Activated CD8-positive, alpha-beta memory T cell treated with anti-CD3 and anti-CD28 coated beads, Interleukin-2, amount 50 U/mL, for 48 hours (primary cell): ENCODE results near the gene ODAD4.

Experiments
- DNase-seq: peaks from one replicate; pipeline ENCODE4 v3.0.0-alpha.2; 2020

Gene ODAD4

GRCh38 chr17:41942626-41943373, 12.4 kb downstream of the ODAD4 start:
- no peak for DNase-seq

GRCh38 chr17:41943492-41943891, 13.1 kb downstream of the ODAD4 start:
- no peak for DNase-seq

GRCh38 chr17:41944943-41945342, 14.5 kb downstream of the ODAD4 start:
- no peak for DNase-seq

- DNase-seq: no peak
These were observed 18.5 kb downstream of the ODAD4 start for GRCh38 chr17:41948762-41949460.

DNA sequence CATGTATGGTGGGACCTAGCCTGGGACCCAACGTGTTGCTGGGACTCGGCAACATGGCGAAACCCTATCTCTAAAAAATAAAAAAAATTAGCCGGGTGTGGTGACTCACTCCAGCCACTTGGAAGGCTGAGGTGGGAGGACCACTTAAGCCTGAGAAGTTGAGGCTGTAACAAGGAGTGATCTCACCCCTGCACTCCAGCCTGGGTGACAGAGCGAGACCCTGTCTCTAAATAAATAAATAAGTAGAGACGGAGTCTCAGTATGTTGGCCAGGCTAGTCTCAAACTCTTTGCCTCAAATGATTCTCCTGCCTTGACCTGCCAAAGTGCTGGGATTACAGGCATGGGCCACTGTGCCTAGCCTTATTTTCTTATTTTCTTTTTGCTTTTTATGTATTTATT, 26.1 kb downstream of the ODAD4 start:
- no peak for DNase-seq

GRCh38 chr17:41957031-41957868, 26.8 kb downstream of the ODAD4 start:
- DNase-seq: no peak

GRCh38 chr17:41957869-41958439, 27.5 kb downstream of the ODAD4 start:
- DNase-seq: no peak

GRCh38 chr17:41959030-41959335, 28.6 kb downstream of the ODAD4 start:
- DNase-seq: no peak

DNA sequence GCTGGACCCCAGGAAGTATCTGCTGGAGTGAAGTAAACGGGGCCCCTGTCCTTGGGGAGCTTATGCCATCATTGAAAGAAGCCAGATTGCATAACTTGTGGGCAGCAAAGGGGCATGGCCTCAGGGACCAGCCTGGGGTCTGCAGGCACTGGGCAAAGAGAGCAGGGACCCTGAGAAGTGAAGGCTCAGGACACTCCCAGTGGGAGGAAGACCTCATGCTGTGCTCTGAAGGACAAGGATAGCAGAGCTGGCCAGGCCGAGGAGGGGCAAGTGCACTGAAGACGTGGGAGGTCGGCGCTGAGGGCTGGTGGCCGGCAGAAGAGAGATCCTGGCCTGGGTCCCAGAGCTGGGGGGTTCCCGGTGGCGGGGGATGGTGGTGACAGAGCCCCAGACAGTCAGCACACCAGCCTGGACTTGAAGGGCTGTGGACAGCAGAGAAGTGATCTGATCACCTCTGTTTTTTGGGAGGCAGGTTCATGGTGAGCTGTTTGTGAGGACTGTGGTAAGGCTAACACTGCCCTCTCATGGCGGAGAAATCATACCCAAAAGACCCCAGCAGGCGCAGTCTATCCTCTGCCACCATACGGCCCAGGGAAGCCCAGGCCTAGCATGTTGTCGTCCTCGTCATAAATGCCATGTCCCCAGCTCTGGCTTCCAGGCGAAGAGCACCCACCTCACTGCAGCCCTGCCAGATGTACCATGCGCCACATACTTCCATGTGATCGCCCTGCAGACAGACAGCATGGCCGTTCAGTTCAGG, 29.1 kb downstream of the ODAD4 start:
- DNase-seq: no peak

DNA sequence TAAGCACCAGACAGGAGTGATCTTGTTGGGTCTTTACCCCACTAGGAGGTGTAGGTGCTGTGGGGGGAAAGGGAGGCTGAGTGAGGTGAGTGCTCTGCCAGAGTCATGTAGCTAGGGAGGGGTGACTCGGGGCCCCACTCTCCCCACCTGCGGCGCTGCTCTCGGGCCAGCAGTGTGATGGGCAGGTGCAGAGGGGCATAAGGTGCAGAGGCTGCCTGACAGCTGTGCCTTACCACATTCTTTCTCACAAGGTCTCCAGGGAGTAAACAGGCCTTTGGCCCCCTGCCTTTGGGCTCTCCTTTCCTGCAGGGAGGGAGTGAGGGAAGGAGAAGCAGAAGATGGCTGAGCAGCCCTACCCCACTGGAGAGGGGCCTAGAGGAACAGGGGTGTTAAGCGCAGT, 31.7 kb downstream of the ODAD4 start:
- no peak for DNase-seq

GRCh38 chr17:41962768-41963434, 32.5 kb downstream of the ODAD4 start:
- DNase-seq: peak; percentile 84

DNA sequence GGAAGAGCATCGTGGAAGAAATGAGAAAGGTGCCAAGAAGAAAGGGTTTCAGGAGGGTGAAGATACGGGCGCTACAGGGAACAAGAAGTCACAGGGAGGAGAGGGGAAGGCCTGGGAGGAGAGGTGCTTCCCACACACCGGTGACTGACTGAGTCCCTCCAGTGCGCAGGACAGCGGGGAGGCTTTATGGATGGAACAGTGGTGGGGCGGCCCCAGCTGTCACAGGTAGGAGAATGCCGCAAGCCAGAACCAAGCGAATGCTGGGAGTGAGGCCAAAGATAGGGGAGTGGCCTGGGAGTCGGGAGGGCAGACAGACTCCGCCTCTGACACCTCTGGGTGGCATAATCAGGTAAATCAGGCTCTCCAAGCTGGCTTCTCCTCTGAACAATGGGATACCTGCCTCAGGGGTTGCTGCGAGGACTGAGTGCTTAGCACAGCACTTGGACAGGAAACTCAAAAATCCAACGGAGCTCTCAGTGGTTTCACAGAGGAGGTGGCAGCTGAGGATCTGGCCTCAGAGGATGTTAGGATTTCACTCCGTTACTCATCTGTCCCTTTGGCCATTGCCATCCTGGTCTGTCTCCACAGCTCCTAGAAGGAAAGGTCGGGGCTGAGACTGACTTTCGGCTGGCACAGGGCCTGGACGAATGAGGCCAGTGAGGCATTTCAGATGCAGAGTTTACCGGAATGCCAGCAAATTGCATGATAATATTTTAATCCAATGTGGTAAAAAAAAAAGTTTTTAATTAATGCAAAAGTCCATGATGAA, 35.5 kb downstream of the ODAD4 start:
- DNase-seq: peak; percentile 79

GRCh38 chr17:41966463-41967140, 36.2 kb downstream of the ODAD4 start, which contains the start of gene CNP:
Gene CNP (plus strand): TSS chr17:41966795. CDS start chr17:41966885, 90 bp downstream.
- peak; percentile 97 for DNase-seq

GRCh38 chr17:41967141-41967920, 36.9 kb downstream of the ODAD4 start:
- peak; percentile 77 for DNase-seq

DNA sequence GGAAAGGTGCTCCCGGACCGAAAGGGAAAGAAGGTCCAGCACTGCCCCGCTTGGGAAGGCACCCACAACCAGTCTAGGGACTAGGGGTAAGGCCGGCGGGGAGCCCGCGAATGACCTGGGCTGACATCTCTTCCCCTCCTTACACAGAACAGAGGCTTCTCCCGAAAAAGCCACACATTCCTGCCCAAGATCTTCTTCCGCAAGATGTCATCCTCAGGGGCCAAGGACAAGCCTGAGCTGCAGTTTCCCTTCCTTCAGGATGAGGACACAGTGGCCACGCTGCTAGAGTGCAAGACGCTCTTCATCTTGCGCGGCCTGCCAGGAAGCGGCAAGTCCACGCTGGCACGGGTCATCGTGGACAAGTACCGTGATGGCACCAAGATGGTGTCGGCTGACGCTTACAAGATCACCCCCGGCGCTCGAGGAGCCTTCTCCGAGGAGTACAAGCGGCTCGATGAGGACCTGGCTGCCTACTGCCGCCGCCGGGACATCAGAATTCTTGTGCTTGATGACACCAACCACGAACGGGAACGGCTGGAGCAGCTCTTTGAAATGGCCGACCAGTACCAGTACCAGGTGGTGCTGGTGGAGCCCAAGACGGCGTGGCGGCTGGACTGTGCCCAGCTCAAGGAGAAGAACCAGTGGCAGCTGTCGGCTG, 37.6 kb downstream of the ODAD4 start:
- DNase-seq: no peak

GRCh38 chr17:41968676-41969075, 38.3 kb downstream of the ODAD4 start:
- DNase-seq: no peak

- no peak for DNase-seq
These were observed 40.5 kb downstream of the ODAD4 start for GRCh38 chr17:41970901-41971331.

DNA sequence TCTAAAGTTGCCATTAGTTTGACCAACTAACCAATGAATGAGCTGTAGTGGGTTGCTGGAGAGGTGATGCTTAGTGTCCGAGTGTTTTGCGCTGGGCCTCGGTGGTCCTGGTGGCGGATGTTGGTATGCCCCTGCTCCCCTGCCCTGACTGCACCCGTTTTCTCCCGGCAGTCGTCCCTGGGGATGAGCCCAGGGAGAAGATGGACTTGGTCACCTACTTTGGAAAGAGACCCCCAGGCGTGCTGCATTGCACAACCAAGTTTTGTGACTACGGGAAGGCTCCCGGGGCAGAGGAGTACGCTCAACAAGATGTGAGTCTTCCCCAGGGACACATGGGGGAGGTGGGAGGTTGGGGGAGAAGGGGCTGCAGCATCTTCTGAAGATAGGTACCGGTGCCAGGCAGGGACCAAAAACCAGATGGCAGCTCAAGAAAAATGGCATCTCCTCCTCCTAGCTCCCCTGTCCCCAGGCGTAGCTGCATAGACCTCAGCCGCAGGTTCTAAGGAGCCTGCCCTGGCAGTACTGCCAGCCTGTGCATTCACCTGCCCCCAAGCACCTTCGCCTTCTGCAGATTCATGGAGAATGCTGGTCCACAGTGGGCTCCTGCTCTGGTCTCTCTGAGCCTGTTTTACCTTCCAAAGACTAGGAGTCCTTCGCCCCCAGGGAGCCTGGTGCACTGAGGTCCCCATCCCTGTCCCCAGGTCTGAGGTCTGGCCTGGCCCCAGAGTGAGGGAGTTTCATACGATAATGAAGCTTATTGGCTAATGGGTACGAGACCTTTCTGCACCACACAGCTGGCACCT, 41.5 kb downstream of the ODAD4 start:
- DNase-seq: no peak
